Osteoblast (primary cell): ENCODE results near the gene MGAT5. TPM values are rescaled to one million over a fixed set of nuclear protein-coding genes. Genes with fewer than 3 reads are reported as not detected.

Experiments used
- DNase-seq: peaks from one replicate; pipeline ENCODE4 v3.0.0; 2011; ENCODE audit warnings: low spot score, mixed read lengths; ENCODE audit not compliant: insufficient read length; ENCODE audit errors: missing footprints
- H2AFZ ChIP-seq: 2 replicates; pipeline ENCODE4 v1.6.0; 2011; ENCODE audit warnings: mild to moderate bottlenecking, low read length
- H3K27ac ChIP-seq: 2 replicates; pipeline ENCODE4 v1.5.1; 2011; ENCODE audit warnings: mild to moderate bottlenecking, low read depth, low read length, moderate library complexity
- H3K27me3 ChIP-seq: 2 replicates; pipeline ENCODE4 v1.6.0; 2012; ENCODE audit warnings: mild to moderate bottlenecking, control low read depth, inconsistent platforms, low read length, moderate library complexity; ENCODE audit not compliant: insufficient read depth
- H3K36me3 ChIP-seq: 2 replicates; pipeline ENCODE4 v1.5.1; 2011; ENCODE audit warnings: mild to moderate bottlenecking, low read length, control low read depth, moderate library complexity; ENCODE audit not compliant: insufficient read depth
- H3K4me1 ChIP-seq: 2 replicates; pipeline ENCODE4 v1.5.1; 2011; ENCODE audit warnings: mild to moderate bottlenecking, low read length, control low read depth, moderate library complexity; ENCODE audit not compliant: insufficient read depth
- H3K4me2 ChIP-seq: 2 replicates; pipeline ENCODE4 v1.6.0; 2011; ENCODE audit warnings: mild to moderate bottlenecking, low read length; ENCODE audit not compliant: insufficient read depth
- H3K4me3 ChIP-seq: fragments of 200-600 bp; sonication (generic); 3 replicates; pipeline ENCODE4 v1.5.1; 2012; ENCODE audit warnings: mild to moderate bottlenecking, low read length, inconsistent platforms; ENCODE audit not compliant: insufficient read depth
- H3K79me2 ChIP-seq: 2 replicates; pipeline ENCODE4 v1.6.0; 2012; ENCODE audit warnings: mild to moderate bottlenecking, low read length, control low read depth, inconsistent platforms; ENCODE audit not compliant: insufficient read depth
- H3K9me3 ChIP-seq: 2 replicates; pipeline ENCODE4 v1.5.1; 2011; ENCODE audit warnings: low read depth, low read length, control low read depth
- H4K20me1 ChIP-seq: 2 replicates; pipeline ENCODE4 v1.6.0; 2012; ENCODE audit warnings: mild to moderate bottlenecking, low read length, control low read depth; ENCODE audit not compliant: insufficient read depth
- CTCF ChIP-seq: IDR thresholded peaks from 2 replicates; pipeline ENCODE4 v1.5.1; 2011; ENCODE audit warnings: mild to moderate bottlenecking, low read depth, low read length, moderate library complexity; ENCODE audit errors: extremely low read depth
- total RNA-seq: library from RNA; depleted of rRNA; stranded (reverse); fragments of >200 nt; gene quantifications from 2 replicates; pipeline ENCODE4 v1.2.3, GENCODE V29; 2012

The MGAT5 gene
- total RNA-seq, 1 donor, result 29.7 TPM

- Histone ChIP-seq H3K36me3 (no peaks in the 10 kb centered on the region), H3K27me3 (no peaks in the 10 kb centered on the region), H3K4me3 (no peak overlapping the region), H2AFZ (no peak overlapping the region), H3K27ac (no peak overlapping the region), H3K79me2 (no peaks in the 10 kb centered on the region), H4K20me1 (no peaks in the 10 kb centered on the region), H3K4me1 (no peaks in the 10 kb centered on the region), H3K4me2 (no peak overlapping the region), H3K9me3 (no peaks in the 10 kb centered on the region)
- no peak for DNase-seq
- no peak for TF ChIP-seq CTCF
These were observed 87.6 kb downstream of the MGAT5 start for GRCh38 chr2:134341476-134341875.

DNA sequence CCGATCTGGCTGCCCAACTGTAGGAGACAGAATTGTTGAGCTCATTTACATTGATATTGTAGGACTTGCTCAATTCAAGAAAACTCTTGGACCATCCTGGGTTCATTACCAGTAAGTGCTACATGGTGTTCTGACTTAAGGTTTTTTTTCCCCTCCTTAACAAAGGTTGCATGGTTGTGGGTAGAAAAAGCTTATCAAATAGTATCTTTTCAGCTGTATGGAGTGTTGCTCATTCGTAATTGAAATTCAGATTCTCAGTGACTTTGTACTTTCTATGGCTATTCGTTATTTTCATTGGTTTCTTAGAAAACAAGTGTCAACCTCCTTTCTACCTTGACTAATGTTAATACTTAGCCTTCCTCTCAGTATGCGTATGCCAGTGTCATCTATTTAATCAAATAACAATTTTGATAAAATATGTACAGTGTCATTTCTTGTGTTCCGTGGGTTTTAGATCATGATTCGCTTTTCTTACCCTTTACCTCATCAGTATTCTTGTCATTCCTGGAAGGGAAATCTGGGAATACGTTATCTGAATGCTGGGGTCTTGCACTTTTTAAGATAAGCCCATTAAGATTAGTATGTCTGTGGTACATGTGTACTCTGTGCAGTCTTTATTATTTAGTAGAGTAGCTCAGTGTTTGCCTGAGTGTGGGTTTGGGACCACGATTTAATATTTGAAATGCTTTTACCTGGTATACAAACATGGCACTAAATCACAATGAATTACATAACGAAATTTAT is 91.3 kb downstream of the MGAT5 start:
- H2AFZ ChIP-seq, result no peak overlapping the region
- no peak for TF ChIP-seq CTCF
- no peaks in the 10 kb centered on the region for H3K9me3 ChIP-seq
- H3K27me3 ChIP-seq, result no peaks in the 10 kb centered on the region
- DNase-seq, result no peak
- H3K27ac ChIP-seq, result no peak overlapping the region
- H3K79me2 ChIP-seq, result no peaks in the 10 kb centered on the region
- no peaks in the 10 kb centered on the region for H4K20me1 ChIP-seq
- H3K4me1 ChIP-seq, result peaks cover 16% of the 10 kb centered on the region
- H3K36me3 ChIP-seq, result no peaks in the 10 kb centered on the region
- H3K4me2 ChIP-seq, result no peak overlapping the region
- no peak overlapping the region for H3K4me3 ChIP-seq

- Histone ChIP-seq H3K27me3 (no peaks in the 10 kb centered on the region), H3K79me2 (no peaks in the 10 kb centered on the region), H3K36me3 (no peaks in the 10 kb centered on the region), H3K4me3 (no peak overlapping the region), H3K27ac (no peak overlapping the region), H3K4me2 (no peak overlapping the region), H3K9me3 (no peaks in the 10 kb centered on the region), H3K4me1 (peaks cover 16% of the 10 kb centered on the region), H2AFZ (no peak overlapping the region), H4K20me1 (no peaks in the 10 kb centered on the region)
- DNase-seq, result no peak
- TF ChIP-seq CTCF, result no peak
These were observed 92.3 kb downstream of the MGAT5 start for GRCh38 chr2:134346141-134346540.

DNA sequence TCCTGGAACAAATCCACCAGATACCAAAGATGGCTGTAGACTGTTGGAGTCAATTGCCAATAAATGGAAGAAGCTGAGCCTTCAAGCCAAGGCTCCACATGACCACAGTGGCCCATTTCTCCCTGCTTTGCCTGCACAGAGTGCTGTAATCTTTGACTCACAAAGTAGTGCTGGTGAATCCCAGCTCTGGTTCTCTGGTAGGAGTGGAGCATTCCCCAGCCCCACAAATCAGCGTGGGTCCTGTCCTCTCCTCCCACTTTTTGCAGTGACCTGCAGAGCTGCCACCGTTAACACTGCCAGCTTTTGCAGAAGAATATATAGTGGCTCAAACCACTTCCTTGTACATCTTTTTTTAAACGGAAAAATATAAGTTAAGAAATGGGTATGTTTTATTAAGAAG is 93.9 kb downstream of the MGAT5 start:
- no peaks in the 10 kb centered on the region for H3K79me2 ChIP-seq
- TF ChIP-seq CTCF, result no peak
- no peak for DNase-seq
- no peaks in the 10 kb centered on the region for H3K9me3 ChIP-seq
- H4K20me1 ChIP-seq, result no peaks in the 10 kb centered on the region
- peaks cover 16% of the 10 kb centered on the region for H3K4me1 ChIP-seq
- H3K27me3 ChIP-seq, result no peaks in the 10 kb centered on the region
- H2AFZ ChIP-seq, result peak overlapping the region; percentile 18
- no peaks in the 10 kb centered on the region for H3K36me3 ChIP-seq
- H3K4me2 ChIP-seq, result peak overlapping the region; percentile 81
- peak overlapping the region; percentile 65 for H3K27ac ChIP-seq
- peak overlapping the region; percentile 33 for H3K4me3 ChIP-seq
